Daoy (cell line): ENCODE data around the gene ABHD2. TPM values are rescaled to one million over a fixed set of nuclear protein-coding genes. Genes with fewer than 3 reads are reported as not detected.
A peak's percentile ranks its signal among the peaks of the same experiment; 100 is the strongest.
"Not testable (repeated sequence)": the region's sequence is repeated elsewhere in the genome, so short reads cannot be mapped to it uniquely, and the experiment has no call there.

Source experiments
- DNase-seq: peaks from one replicate; pipeline ENCODE4 v3.0.0-alpha.2; 2015; ENCODE audit warnings: low read depth
- total RNA-seq: library from RNA; depleted of rRNA; stranded (reverse); fragments of >200 nt; shearing (Covaris generic); gene quantifications from 2 replicates; pipeline ENCODE4 v1.2.3, GENCODE V29; 2014; rRNA removed

ABHD2 gene
- total RNA-seq, 1 experiment from 2014 or later = 31.7 TPM

DNA sequence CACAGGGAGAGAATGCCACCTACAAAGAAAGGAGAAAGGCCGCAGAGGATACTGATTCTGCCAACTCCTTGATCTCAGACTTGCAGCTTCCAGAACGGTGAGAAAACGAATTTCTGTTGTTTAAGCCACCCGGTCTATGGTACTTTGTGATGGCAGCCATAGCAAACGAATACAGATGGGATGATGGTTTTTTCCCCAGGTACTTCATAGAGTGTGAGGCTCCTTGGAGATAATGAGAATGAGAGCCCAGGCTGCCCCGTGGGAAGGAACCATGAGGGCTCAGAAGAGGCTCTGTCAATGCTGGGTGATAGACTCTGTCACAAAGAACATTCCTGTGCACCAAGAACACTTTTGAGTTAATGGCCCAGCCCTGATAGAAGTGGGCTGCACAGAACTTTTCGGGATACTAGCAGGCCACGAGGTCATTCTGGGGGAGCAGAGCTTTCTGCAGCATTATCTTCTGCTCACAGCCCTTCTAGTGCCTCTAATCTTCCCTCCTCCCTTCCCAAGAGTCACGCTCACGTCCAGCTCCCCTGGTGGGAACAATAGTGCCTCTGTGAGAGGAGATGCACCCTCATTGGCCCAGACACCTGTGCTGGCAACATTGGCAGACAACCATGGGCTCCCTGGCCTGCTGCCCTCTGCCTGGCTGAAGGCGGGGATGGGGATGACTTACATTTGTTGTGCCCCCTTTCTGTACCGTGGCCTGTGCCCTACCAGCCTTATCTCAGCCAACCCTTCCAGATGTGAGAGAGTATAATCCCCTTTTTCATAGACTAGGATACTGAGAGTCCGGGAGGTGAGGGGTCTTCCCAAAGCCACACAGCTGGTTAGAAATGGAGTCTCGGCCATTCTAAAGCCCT lies 138.3 kb downstream of the ABHD2 start:
- no peak for DNase-seq

GRCh38 chr15:89227425-89227824 lies 139.2 kb downstream of the ABHD2 start:
- DNase-seq = no peak

- no peak for DNase-seq
These were observed 142.0 kb downstream of the ABHD2 start for GRCh38 chr15:89230277-89230676.

- no peak for DNase-seq
These were observed 143.6 kb downstream of the ABHD2 start for GRCh38 chr15:89231832-89232231.

DNA sequence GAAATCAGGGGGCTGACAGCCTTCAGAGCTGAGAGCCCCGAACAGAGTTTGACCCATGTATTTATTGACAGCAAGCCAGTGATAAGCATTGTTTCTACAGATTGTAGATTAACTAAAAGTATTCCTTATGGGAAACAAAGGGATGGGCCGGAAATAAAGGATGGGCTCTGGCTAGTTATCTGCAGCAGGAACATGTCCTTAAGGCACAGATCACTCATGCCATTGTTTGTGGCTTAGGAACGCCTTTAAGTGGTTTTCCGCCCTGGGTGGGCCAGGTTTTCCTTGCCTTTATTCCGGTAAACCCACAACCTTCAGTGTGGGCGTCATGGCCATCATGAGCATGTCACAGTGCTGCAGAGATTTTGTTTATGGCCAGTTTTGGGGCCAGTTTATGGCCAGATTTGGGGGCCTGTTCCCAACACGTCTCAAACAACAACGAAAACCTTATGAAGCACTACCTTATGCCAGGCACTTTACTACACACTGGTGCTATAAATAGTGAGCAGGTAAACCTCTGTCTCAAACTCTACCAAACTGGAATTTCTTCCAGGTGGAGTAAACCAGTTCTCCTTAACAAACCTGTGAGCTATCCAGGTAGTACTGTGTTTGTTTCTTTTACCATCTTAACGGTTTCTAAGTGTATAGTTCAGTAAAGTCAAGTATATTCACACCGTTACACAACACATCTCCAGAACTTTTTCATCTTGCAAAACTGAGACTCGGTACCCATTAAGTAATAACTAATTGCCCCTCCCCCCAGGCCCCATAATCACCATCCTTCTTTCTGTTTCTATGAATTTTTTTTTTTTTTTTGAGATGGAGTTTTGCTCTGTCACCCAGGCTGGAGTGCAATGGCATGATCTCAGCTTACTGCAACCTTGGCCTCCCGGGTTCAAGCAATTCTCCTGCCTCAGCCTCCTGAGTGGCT lies 151.9 kb downstream of the ABHD2 start:
- not testable (repeated sequence) for DNase-seq

- no peak for DNase-seq
These were observed 154.9 kb downstream of the ABHD2 start for GRCh38 chr15:89243046-89243690.

GRCh38 chr15:89243691-89244573 lies 155.7 kb downstream of the ABHD2 start, which contains the start of gene FANCI:
Gene FANCI, plus strand, starts transcription at chr15:89243979. Its CDS starts 3,669 bp downstream, at chr15:89247648.
- peak; percentile 94 for DNase-seq

DNA sequence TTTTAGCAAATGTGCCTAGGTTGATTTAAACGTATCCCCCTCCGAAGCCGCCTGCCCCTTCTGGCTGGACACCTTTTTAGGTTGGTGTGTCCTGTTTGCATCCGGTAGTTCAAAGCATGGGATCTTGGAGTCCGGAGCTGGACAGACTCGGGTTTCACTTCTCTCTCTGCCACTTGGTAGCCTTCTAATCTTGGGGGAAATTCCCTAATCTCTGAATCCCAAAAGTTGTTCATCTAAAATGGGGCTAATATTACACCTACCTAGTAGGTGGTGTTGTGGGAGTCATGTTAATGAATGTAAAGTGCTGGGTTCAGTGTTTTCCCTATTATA lies 156.3 kb downstream of the ABHD2 start:
- no peak for DNase-seq

DNA sequence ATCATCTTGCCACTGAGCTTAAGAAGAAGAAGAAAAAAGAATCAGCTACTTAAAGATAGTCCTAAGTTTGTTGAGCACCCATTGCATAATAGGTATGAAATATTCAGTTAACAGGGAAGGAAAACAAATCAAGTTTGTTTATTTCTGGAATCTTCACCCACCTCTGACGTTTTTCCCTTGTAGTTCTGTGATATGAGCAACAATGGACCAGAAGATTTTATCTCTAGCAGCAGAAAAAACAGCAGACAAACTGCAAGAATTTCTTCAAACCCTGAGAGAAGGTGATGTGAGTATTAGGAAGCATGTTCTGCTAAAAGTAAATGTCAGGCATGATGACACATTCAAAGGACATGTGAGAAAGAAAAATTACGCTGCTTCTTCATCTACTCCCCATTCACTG lies 159.2 kb downstream of the ABHD2 start:
- no peak for DNase-seq

DNA sequence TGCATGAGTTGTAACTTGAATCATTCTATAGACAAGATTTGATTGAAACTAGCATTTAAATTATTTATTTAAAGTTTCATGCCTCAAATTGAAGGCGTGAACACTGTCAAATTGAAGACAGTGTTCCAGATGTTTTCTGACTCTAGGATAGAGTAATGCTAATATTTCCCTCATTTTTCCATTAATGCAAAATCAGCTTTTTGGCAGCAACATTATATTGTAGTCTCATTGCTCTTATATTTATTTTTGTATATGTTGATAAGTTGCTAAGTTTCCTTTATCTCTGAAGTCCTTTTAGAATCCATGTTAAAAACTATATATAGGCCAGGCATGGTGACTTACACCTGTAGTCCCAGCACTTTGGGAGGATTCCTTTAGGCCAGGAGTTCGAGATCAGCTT lies 160.3 kb downstream of the ABHD2 start:
- no peak for DNase-seq

DNA sequence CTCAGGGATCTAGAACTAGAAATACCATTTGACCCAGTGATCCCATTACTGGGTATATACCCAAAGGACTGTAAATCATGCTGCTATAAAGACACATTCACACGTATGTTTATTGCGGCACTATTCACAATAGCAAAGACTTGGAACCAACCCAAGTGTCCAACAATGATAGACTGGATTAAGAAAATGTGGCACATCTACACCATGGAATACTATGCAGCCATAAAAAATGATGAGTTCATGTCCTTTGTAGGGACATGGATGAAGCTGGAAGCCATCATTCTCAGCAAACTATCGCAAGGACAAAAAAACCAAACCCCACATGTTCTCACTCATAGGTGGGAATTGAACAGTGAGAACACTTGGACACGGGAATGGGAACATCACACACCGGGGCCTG lies 161.9 kb downstream of the ABHD2 start:
- not testable (repeated sequence) for DNase-seq

Other genes starting within 250 kb of the ABHD2 start
- gene HAPLN3, start 192.9 kb upstream of the ABHD2 start, total RNA-seq = 5.6 and 6.6 TPM in 2 replicates
- gene MFGE8, start 175.1 kb upstream of the ABHD2 start, total RNA-seq = 13.9 and 14.9 TPM in 2 replicates
- gene RLBP1, start 133.1 kb downstream of the ABHD2 start, total RNA-seq = not detected in 2 replicates
- 39.1 and 72.2 TPM in 2 replicates for gene FANCI, start 155.5 kb downstream of the ABHD2 start, total RNA-seq
- gene POLG, start 246.4 kb downstream of the ABHD2 start, total RNA-seq = 30.9 and 35.0 TPM in 2 replicates